Measurements from ENCODE around the gene SH3D21.

The SH3D21 gene

GRCh38 chr1:36306210-36306901 lies at the start of gene SH3D21:
Gene SH3D21 (plus strand): TSS chr1:36306368. CDS start chr1:36306421, 53 bp downstream.
- no peak for DNase-seq (ENCODE audit: low spot score)

DNA sequence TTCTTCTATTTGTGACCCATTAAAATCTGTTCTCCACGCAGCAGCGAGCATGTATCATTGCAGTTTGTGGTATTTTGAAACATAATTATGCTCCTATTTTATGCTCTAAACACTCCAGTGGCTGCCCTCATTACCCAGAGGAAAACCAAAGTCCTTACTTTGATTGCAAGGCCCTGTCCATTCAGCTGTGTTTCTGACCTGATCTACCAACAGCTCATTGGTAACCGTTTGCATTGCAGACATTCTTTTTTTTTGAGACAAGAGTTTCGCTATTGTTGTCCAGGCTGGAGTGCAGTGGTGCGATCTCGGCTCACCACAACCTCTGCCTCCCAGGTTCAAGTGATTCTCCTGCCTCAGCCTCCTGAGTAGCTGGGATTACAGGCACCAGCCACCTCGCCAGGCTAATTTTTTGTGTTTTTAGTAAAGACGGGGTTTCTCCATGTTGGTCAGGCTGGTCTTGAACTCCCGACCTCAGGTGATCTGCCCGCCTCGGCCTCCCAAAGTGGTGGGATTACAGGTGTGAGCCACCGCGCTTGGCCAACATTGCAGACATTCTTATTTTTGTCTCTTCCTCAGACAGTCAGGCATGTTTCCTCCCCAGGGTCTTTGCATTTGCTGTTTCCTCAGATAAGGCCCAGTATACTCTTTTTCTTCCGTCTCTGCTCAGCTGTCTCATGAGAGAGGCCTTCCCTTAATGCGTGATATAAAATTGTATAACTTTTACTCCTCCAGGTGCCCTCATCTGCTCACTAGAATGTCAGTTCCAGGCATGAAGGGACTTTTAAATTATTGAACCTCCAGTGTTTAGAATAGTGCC lies 49.4 kb upstream of the SH3D21 start:
- DNase-seq (ENCODE audit: low spot score), result no peak

GRCh38 chr1:36257375-36257767 lies 48.8 kb upstream of the SH3D21 start:
- DNase-seq (ENCODE audit: low spot score), result no peak

- DNase-seq (ENCODE audit: low spot score), result no peak
Observed at GRCh38 chr1:36258960-36259344, 47.2 kb upstream of the SH3D21 start.

- no peak for DNase-seq (ENCODE audit: low spot score)
Observed at GRCh38 chr1:36268981-36269380, 37.2 kb upstream of the SH3D21 start.

- DNase-seq (ENCODE audit: low spot score), result no peak
Observed at GRCh38 chr1:36269408-36269838, 36.7 kb upstream of the SH3D21 start.

- DNase-seq (ENCODE audit: low spot score), result no peak
Observed at GRCh38 chr1:36273024-36273423, 33.1 kb upstream of the SH3D21 start.

- no peak for DNase-seq (ENCODE audit: low spot score)
Observed at GRCh38 chr1:36274201-36274600, 32.0 kb upstream of the SH3D21 start.

DNA sequence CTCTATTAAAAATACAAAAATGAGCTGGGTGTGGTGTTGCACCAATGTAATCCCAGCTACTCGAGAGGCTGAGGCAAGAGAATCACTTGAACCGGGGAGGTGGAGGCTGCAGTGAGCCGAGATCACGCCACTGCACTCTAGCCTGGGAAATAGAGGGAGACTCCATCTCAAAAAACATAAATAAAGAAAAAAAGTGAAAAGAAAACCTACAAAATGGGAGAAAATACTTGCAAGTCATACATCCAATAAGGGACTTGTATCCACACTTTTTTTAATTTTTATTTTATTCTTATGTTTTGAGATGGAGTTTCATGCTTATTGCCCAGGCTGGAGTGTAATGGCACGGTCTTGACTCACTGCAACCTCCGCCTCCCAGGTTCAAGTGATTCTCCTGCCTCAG lies 29.5 kb upstream of the SH3D21 start:
- DNase-seq (ENCODE audit: low spot score), result no peak

DNA sequence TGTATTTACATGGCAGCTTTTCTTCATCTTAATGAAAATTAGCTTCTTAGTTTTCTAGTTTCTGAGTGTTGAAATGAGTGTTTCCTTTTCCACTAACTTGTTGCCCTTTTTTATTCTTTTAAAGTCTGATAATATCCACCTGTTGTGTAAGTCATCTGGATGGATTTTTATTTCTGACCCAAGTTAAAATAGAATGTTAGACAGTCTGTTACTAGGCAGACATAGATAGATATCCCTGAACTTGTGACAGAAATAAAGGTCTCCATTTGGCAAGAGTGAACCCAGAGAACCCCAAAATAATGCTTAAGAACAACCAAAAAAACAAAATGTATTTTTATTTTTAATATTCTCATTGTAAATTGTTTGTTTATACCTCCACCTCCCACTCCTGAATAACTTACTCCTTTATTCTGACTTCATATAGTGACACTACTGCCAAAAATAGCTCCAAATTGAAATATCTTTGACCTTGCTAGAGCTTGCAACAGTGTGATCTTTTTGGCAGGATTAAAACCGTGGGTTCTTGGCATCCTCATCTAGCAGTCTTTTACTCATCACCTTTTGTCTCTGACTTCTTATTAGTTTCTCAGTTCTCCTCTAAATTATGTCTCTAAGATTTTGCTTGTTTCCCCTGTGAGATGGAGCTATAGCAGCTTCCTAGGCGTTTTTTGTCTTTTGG lies 26.9 kb upstream of the SH3D21 start:
- no peak for DNase-seq (ENCODE audit: low spot score)

DNA sequence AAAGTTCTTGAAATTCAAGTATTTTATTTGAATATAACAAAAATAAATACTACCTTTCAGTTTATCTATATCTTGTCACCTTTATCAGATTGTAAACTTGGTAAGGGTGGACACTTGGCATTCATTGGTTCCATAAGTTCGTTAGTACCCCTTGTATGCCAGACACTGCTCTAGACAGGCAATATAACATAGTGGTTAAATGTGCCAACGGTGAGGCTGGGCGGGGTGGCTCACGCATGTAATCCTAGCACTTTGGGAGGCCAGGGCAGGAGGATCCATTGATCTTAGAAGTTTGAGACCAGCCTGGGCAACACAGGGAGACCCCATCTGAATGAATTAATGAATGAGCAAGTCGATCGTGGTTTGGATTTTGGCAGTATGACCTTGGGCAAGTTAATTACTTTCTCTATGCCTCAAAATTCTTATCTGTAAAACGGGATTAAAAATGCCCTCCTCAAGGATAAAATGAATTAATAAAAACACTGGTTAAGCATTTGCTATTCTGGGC lies 26.3 kb upstream of the SH3D21 start:
- no peak for DNase-seq (ENCODE audit: low spot score)

GRCh38 chr1:36284061-36284460 lies 22.1 kb upstream of the SH3D21 start:
- no peak for DNase-seq (ENCODE audit: low spot score)

DNA sequence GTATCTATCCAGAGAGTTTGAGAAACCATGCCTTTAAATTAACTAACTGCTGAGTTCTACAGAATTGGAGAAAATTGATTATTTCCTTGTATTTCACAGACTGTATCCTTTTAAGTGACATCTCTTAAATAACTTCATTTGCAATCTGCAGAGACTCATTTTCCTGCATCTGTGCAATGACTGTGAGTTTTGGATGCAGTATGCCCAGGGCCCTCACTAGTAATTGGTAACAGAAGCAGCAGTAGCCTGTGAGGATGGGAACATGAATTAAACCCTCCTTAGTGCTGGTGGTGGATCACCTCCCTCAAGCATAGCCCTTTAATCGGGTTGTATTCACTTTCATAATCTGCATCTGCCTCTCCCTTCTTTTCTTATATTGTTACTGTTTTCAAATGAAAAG lies 21.7 kb upstream of the SH3D21 start:
- no peak for DNase-seq (ENCODE audit: low spot score)

- peak; percentile 92 for DNase-seq (ENCODE audit: low spot score)
Observed at GRCh38 chr1:36285443-36286101, 20.6 kb upstream of the SH3D21 start.

- no peak for DNase-seq (ENCODE audit: low spot score)
Observed at GRCh38 chr1:36286802-36287201, 19.4 kb upstream of the SH3D21 start.

DNA sequence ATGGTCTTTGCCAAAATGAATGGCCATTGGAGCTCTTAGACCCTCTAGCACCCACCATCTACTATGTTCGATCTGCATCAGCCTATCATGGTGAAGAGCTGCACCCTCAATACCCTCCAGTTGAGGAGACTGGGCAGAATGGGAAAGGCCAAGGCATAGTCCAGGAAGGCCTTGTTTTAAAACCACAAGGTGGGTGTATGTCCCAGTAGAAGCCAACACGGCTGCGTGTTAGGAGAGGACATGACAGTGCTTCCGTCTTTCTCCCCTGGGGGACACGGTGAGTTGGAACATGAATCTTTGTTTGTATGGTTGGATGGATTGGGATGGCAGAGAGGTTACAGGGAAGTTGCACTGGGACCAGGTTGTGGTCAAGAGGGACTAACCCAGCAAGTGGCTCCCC lies 18.6 kb upstream of the SH3D21 start:
- no peak for DNase-seq (ENCODE audit: low spot score)

DNA sequence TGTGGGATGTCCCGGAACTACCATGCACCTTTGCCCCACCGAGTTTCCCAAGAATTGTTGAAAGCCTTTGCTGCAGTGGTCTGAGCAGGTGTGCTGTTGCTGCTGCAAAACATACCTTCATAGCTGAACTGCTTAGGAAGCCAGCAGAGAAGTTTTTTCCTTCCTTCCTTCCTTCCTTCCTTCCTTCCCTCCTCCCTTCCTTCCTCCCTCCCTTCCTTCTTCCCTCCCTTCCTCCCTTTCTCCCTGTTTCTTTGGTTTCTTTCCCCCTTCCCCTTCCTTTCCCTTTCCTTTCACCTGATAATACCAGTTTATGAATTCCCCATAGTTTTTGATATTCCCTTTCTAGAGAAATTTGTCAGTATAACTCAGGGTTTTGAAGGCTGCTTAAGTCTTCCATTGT lies 10.8 kb upstream of the SH3D21 start:
- no peak for DNase-seq (ENCODE audit: low spot score)

GRCh38 chr1:36297062-36297461 lies 9.1 kb upstream of the SH3D21 start:
- DNase-seq (ENCODE audit: low spot score), result no peak

DNA sequence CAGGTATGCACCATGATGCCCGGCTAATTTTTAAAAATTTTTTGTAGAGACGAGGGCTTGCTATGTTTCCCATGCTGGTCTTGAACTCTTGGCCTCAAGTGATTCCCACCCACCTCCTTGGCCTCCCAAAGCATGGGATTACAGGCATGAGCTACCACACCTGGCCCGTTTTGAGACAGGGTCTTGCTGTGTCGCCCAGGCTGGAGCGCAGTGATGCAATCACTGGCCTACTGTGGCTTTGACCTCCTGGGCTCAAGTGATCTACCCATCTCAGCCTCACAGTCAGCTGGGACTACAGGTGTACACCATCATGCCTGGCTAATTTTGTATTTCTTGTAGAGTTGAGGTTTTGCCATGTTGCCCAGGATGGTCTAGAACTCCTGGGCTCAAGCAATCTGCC lies 7.5 kb upstream of the SH3D21 start:
- no peak for DNase-seq (ENCODE audit: low spot score)

DNA sequence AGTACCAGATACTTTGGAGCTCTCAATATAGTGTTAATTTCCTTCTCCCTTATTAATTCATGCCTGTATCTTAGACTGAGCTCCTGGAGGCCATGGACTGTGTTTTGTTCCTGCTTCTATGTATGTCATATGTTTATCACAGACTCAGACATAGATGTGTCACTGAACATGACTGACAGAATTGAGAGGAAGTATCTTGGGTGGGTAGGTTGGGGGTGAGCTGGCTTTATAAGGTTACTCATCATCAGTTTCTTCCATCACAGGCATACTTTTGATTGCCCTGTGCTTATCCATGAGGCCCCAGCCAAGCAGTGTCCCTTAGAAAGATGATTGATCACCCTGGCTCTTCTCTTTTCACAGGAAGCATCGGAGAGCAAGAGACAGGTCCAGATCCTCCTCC lies 5.6 kb upstream of the SH3D21 start:
- no peak for DNase-seq (ENCODE audit: low spot score)

- no peak for DNase-seq (ENCODE audit: low spot score)
Observed at GRCh38 chr1:36301220-36301619, 4.9 kb upstream of the SH3D21 start.

DNA sequence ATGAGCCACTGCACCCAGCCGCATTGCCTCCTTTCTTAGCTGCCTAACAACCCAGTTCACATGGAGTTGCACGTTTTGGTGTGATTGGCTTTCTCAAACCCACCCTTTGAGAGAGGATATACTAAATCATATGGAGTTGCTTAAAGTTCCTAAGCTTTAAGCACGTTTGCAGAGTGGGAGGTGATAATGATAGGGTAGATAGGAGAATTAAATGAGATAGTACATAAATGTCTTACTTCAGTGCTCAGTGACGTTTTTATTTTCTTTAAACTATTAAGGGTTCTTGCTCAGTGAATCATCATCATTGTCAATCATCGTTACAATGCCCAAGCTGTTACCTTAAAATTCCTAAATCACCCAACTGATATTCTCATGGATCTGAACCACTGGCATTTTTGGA lies 2.9 kb upstream of the SH3D21 start:
- no peak for DNase-seq (ENCODE audit: low spot score)
